Subcutaneous adipose tissue (tissue), 4 donors: ENCODE measurements around the gene PKD1. TPM values are rescaled to one million over a fixed set of nuclear protein-coding genes. Genes with fewer than 3 reads are reported as not detected.

Source experiments
- total RNA-seq, 4 donors: library from RNA; depleted of rRNA; stranded (reverse); fragments of >200 nt; gene quantifications; one replicate each; pipeline ENCODE4 v1.1.0, GENCODE V29; 2016
- TF ChIP-seq, protein P1 (sequence below): fragments of 450-650 bp; IDR thresholded peaks from one replicate; pipeline ENCODE4 v1.5.1; 2016; ENCODE audit warnings: low read depth, mild to moderate bottlenecking, control low read depth, antibody characterized with exemption, moderate library complexity

Gene PKD1
- total RNA-seq, 4 donors from 2014 or later: 40.1 to 318 (median 76.1) TPM

DNA sequence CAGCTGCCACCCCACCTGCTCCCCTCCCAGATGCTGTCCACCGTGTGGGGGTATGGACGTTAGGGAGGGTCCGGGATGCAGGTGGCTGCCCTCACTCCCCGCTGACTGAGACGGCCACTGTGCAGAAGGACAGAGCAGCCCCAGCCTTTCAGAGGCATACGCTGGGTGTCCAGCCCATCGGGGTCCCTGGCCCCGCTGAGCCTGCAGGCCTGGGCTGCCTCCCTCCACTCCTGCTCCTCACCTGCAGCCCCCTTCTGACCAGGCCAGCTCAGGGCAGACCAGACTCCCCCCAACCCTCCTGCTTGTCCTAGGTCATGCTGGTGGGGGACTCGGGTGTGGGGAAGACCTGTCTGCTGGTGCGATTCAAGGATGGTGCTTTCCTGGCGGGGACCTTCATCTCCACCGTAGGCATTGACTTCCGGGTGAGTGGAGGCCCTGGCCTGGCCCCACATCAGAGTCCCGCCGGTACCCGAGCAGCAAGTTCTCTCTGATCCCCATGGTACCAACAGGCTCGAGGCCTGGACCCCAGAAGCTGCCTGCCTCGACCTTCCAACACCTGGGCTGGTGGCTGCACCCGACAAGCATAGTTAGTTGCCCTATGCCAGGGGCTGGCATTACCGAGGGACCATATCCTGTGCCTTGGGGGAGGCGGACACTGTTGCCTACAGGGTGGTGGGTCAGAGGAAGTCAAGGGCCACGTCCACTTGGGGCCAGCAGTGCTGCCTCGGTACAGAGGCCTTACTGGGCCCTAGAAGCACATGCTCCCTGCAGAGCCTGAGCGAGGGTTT, 14.1 kb upstream of the PKD1 start:
- TF ChIP-seq, protein P1, sequence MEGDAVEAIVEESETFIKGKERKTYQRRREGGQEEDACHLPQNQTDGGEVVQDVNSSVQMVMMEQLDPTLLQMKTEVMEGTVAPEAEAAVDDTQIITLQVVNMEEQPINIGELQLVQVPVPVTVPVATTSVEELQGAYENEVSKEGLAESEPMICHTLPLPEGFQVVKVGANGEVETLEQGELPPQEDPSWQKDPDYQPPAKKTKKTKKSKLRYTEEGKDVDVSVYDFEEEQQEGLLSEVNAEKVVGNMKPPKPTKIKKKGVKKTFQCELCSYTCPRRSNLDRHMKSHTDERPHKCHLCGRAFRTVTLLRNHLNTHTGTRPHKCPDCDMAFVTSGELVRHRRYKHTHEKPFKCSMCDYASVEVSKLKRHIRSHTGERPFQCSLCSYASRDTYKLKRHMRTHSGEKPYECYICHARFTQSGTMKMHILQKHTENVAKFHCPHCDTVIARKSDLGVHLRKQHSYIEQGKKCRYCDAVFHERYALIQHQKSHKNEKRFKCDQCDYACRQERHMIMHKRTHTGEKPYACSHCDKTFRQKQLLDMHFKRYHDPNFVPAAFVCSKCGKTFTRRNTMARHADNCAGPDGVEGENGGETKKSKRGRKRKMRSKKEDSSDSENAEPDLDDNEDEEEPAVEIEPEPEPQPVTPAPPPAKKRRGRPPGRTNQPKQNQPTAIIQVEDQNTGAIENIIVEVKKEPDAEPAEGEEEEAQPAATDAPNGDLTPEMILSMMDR: no peak

DNA sequence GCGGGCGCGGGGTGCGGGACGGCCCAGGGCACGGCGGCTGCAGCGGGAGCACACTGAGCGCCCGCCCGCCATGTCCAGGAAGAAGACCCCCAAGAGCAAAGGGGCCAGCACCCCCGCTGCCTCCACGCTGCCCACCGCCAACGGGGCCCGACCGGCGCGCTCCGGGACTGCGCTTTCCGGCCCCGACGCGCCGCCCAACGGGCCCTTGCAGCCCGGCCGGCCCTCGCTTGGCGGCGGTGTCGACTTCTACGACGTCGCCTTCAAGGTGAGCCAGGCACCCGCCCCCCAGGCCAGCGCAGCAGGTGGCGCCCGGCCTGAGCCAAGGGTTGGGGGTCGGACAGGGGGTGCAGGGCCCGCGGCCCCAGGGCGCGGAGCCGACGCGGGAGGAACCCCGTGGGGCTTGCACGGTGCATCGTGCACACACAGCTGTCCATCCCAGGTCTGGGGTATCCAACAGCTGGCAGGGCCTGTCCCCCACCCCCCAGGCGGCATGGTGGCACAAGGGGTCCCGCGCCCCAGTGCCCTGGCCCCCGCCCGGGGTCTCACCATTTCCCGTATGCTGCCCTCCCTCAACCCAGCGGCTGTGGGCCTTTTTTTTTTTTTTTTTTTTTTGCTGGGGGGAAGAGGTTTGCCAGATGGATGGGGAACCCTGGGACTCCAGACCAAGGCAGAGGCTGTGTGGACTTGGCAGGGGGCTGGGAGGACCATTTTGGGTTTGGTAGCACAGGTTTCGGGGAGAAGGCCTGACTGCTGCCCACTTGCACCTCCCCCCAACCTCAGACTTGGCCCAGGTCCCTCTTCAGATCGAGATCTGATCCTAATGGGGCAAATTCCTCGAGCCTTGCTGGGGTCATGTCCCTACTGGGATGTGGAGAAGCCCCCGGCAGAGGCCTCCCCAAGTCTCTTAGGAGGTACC, 13.3 kb upstream of the PKD1 start:
- TF ChIP-seq, protein P1: no peak

DNA sequence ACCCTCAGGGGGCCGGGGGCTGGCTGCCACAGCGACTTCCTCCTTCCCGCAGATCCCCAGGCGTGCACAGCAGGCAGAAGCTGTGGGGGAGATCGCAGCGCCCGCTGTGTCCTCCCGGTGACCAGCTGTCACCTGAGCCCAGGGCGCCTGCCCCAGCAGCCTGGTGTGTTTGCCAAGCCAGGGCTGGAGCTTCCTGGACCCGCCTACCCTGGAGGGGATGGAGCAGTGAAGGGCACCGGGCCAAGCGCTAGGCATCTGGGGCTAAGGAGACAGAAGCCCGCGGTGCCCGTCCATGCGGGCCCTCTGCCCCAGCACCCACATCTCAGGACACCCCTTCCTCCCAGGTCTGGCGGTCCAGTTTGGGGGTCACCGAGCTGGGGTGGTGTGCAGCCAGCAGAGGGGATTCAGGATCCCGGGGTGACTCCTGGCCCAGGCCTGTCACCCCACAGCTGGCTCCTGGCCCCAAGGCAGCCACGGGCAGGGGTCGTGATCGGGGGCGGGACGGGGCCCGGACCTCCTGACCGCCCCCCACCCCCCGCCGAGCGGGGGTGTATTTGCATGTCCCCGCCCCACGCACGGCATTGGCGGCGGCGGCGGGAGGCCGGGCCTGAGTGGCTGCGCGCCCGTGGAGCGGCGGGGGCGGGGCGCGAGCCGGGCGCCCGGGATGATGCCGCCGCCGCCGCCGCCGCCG, 12.4 kb upstream of the PKD1 start, which contains the start of gene RAB26:
Gene RAB26 (plus strand): TSS at position 645 of the 691 bp plus-strand sequence. CDS start 159 bp downstream, outside the sequence.
- TF ChIP-seq, protein P1: no peak

DNA sequence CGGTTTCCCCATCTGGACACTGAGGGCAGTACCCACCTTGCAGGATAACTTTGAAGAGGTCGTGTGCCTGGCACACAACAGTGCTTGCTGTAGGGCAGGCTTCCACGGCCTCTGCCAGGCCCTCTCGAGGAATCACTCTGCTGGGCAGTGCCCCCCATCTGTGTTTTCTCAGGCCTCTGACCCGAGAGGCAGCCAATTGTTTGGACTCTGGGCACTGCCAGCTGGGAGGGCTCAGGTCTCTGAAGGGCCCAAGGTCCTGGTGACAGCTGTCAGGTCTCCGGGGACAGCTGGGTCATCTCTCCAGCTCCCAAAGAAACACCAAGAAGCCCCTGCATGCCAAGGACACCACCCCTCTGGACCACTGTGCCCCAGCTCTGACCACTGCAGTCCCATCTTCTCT, 11.7 kb upstream of the PKD1 start:
- TF ChIP-seq, protein P1: no peak

DNA sequence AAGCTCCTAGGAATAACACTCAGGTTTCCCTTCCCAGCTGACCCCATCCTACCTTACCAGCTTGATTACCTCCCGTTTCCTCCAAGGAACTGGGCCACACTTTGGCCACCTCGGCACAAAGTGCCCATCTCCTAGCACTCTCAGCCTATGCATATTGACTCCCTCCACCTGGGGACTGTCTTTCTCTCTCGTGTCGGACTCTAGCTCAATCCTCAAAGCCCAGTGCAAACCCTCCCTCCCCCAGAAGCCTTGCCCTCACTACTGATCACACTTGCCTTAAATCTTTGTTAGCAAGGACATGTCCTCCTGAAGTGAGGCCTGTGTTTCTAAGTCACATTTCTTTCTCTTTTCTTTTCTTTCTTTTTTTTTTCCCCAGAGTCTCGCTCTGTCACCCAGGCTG, 10.1 kb upstream of the PKD1 start:
- TF ChIP-seq, protein P1: no peak

DNA sequence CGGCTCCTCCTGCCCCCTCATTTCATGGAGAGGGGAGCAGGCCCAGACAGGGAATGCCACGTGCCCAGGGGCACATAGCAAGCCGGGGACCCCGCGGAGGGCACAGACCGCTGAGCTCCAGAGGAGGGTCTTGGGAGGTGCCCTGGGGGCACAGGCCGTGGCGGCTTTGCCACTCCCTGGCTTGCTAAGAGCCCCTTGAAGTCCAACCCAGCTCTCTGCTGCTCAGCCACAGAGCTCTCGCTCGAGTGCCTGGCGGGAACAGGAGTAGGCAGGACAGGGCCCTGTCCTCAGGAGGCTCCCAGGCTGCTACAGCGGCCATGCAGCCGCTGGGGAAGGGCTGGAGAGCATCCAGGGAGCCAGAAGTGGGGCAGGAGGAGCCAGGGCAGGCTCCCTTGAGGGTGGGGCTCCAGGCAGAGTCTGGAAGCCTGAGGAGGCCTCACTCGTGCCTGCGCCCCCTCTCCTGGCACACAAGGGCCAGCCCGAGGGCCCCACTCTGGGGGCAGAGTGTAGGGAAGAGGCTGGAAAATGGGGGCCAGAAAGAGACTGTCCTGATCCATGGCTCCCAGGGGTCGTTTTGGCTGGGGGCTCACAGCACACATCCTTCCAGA, 8.3 kb upstream of the PKD1 start:
- TF ChIP-seq, protein P1: no peak
